ENCODE results near the gene GTPBP4. TPM values are rescaled to one million over a fixed set of nuclear protein-coding genes. Genes with fewer than 3 reads are reported as not detected.

The GTPBP4 gene
- total RNA-seq, 4 donors from 2014 or later = 16.9 to 196 (median 22.6) TPM

DNA sequence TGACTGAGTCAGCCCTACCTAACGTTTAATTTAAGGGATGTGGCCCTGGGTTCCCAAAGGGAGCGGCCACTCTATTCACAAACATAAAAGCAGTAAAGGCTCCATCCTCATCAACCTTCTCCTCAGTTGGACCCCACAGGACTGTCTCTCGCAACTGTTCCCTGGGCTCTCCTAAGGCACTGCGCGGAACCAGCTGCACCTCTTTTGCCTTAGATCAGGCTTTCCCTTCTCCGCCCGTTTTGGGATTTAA lies 689 bp upstream of the GTPBP4 start:
- TF ChIP-seq POLR2A (IDR thresholded peaks at IDR 0.05) = no peak
- TF ChIP-seq, protein P1, sequence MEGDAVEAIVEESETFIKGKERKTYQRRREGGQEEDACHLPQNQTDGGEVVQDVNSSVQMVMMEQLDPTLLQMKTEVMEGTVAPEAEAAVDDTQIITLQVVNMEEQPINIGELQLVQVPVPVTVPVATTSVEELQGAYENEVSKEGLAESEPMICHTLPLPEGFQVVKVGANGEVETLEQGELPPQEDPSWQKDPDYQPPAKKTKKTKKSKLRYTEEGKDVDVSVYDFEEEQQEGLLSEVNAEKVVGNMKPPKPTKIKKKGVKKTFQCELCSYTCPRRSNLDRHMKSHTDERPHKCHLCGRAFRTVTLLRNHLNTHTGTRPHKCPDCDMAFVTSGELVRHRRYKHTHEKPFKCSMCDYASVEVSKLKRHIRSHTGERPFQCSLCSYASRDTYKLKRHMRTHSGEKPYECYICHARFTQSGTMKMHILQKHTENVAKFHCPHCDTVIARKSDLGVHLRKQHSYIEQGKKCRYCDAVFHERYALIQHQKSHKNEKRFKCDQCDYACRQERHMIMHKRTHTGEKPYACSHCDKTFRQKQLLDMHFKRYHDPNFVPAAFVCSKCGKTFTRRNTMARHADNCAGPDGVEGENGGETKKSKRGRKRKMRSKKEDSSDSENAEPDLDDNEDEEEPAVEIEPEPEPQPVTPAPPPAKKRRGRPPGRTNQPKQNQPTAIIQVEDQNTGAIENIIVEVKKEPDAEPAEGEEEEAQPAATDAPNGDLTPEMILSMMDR (IDR thresholded peaks at IDR 0.05) = no peak
- peak overlapping the region; percentile 81 to 88 (median 86) for H3K27ac ChIP-seq
- H3K9me3 ChIP-seq = no peaks in the 10 kb centered on the region
- no peak for DNase-seq
- peak overlapping the region; percentile 78 to 95 (median 82) for H3K4me3 ChIP-seq
- peaks cover 0 to 25% (median 8%) of the 10 kb centered on the region in 4 donors for H3K4me1 ChIP-seq
- no peaks in the 10 kb centered on the region for H3K27me3 ChIP-seq
- no peaks in the 10 kb centered on the region for H3K36me3 ChIP-seq

DNA sequence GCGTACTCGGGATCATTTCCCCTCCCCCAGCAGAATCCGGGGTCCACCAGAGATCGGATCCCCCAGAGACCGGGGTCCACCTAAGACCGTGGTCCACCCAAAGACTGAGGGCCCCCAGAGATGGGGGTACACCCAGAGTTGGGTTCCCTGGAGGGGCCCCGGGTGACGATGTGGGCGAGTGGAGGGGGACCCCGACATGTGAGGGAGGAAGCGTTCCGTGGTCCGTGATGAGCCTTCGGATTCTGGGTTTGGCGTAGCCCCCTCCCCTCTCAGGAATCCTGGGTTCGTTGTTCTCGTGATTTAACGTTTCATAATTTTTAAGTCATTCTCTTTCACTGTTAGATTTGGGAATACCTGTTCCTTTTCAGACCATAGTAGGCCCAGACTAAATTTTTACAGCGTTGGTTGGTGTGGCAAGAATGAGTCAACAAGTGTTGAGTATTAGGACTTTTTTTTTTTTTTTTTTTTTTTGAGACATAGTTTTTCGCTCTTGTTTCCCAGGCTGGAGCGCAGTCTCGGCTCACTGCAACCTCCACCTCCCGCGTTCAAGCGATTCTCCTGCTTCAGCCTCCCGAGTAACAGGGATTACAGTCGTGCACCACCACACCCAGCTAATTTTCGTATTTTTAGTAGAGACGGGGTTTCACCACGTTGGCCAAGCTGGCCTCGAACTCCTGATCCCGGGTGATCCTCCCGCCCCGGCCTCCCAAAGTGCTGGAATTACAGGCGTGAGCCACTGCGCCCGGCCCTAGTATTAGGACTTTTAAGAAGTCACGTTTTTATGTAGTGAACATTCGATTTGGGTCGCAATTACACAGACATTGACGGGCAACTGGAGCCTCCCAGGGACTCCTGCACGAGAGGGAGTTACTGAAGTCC lies 672 bp downstream of the GTPBP4 start:
- H3K9me3 ChIP-seq = no peaks in the 10 kb centered on the region
- peak overlapping the region; percentile 81 to 88 (median 86) for H3K27ac ChIP-seq
- TF ChIP-seq, protein P1 (IDR thresholded peaks at IDR 0.05) = no peak
- TF ChIP-seq POLR2A (IDR thresholded peaks at IDR 0.05) = no peak
- peaks cover 0 to 12% (median 0%) of the 10 kb centered on the region in 3 donors for H3K36me3 ChIP-seq
- peak in 1 of 3 donors; percentile 42 for DNase-seq
- no peaks in the 10 kb centered on the region for H3K27me3 ChIP-seq
- H3K4me1 ChIP-seq = peaks cover 0 to 25% (median 8%) of the 10 kb centered on the region in 4 donors
- peak overlapping the region; percentile 78 to 95 (median 82) for H3K4me3 ChIP-seq

DNA sequence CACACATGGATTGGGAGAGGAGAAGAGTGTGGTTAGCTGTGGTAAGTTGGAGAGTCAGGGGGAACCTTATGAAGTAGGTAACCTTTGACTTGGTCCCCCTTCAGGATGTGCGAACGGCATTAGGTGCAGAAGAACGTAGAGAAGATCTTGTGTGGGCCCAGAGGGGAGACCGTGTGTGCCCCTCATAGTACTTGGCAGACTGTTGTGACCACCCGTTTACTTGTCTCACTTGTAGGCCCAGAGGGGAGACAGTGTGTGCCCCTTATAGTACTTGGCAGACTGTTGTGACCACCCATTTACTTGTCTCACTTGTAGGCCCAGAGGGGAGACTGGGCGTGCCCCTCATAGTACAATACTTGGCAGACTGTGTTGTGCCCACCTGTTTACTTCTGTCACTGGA lies 2.6 kb downstream of the GTPBP4 start:
- H3K4me3 ChIP-seq = no peak overlapping the region
- H3K27ac ChIP-seq = no peak overlapping the region
- peaks cover 0 to 31% (median 0%) of the 10 kb centered on the region in 3 donors for H3K36me3 ChIP-seq
- H3K9me3 ChIP-seq = no peaks in the 10 kb centered on the region
- DNase-seq = peak in 1 of 3 donors; percentile 24
- peaks cover 0 to 25% (median 8%) of the 10 kb centered on the region in 4 donors for H3K4me1 ChIP-seq
- H3K27me3 ChIP-seq = no peaks in the 10 kb centered on the region
- TF ChIP-seq POLR2A (IDR thresholded peaks at IDR 0.05) = no peak
- TF ChIP-seq, protein P1 (IDR thresholded peaks at IDR 0.05) = no peak

- Histone ChIP-seq H3K27ac (no peak overlapping the region), H3K9me3 (no peaks in the 10 kb centered on the region), H3K27me3 (no peaks in the 10 kb centered on the region), H3K4me3 (no peak overlapping the region), H3K4me1 (peaks cover 0 to 19% (median 8%) of the 10 kb centered on the region in 4 donors), H3K36me3 (peaks cover 0 to 48% (median 0%) of the 10 kb centered on the region in 3 donors)
- DNase-seq = no peak
- TF ChIP-seq POLR2A (IDR thresholded peaks at IDR 0.05) = no peak
- TF ChIP-seq, protein P1 (IDR thresholded peaks at IDR 0.05) = no peak
Observed at GRCh38 chr10:992467-992866, 4.2 kb downstream of the GTPBP4 start.

- Histone ChIP-seq H3K27ac (no peak overlapping the region), H3K4me1 (peaks cover 0 to 16% (median 8%) of the 10 kb centered on the region in 4 donors), H3K36me3 (peaks cover 0 to 52% (median 0%) of the 10 kb centered on the region in 3 donors), H3K4me3 (no peak overlapping the region), H3K27me3 (no peaks in the 10 kb centered on the region), H3K9me3 (no peaks in the 10 kb centered on the region)
- TF ChIP-seq, protein P1 (IDR thresholded peaks at IDR 0.05) = no peak
- TF ChIP-seq POLR2A (IDR thresholded peaks at IDR 0.05) = no peak
- DNase-seq = no peak
Observed at GRCh38 chr10:992871-993270, 4.6 kb downstream of the GTPBP4 start.
